GM19452 (cell line): ENCODE results near the gene ARMH4.

ENCODE experiments used
- ATAC-seq: cut with Tn5 transposase; IDR thresholded peaks from one replicate; pipeline ENCODE4 v1.9.1; 2021; ENCODE audit not compliant: unreplicated experiment

Gene ARMH4

GRCh38 chr14:57974896-57975295 is 177.1 kb downstream of the ARMH4 start:
- ATAC-seq = no peak

GRCh38 chr14:57970594-57970993 is 181.4 kb downstream of the ARMH4 start:
- ATAC-seq = no peak

GRCh38 chr14:57970175-57970574 is 181.8 kb downstream of the ARMH4 start:
- no peak for ATAC-seq

GRCh38 chr14:57963071-57963470 is 188.9 kb downstream of the ARMH4 start:
- ATAC-seq = no peak

GRCh38 chr14:57962325-57963035 is 189.5 kb downstream of the ARMH4 start:
- no peak for ATAC-seq

- no peak for ATAC-seq
Measured at GRCh38 chr14:57961786-57962060, 190.3 kb downstream of the ARMH4 start.

GRCh38 chr14:57960946-57961785 is 190.8 kb downstream of the ARMH4 start:
- ATAC-seq = no peak

- no peak for ATAC-seq
Measured at GRCh38 chr14:57957441-57957840, 194.6 kb downstream of the ARMH4 start.
